Kasumi-1 (cell line): ENCODE results near the gene GPATCH8.

Source experiments
- DNase-seq, 2 experiments: peaks; one replicate each; lab custom pipeline; 2025; lab: John Stamatoyannopoulos, UW

The GPATCH8 gene

GRCh38 chr17:44354582-44355561 lies 148.3 kb downstream of the GPATCH8 start:
- DNase-seq: peak; percentile 14 to 19

DNA sequence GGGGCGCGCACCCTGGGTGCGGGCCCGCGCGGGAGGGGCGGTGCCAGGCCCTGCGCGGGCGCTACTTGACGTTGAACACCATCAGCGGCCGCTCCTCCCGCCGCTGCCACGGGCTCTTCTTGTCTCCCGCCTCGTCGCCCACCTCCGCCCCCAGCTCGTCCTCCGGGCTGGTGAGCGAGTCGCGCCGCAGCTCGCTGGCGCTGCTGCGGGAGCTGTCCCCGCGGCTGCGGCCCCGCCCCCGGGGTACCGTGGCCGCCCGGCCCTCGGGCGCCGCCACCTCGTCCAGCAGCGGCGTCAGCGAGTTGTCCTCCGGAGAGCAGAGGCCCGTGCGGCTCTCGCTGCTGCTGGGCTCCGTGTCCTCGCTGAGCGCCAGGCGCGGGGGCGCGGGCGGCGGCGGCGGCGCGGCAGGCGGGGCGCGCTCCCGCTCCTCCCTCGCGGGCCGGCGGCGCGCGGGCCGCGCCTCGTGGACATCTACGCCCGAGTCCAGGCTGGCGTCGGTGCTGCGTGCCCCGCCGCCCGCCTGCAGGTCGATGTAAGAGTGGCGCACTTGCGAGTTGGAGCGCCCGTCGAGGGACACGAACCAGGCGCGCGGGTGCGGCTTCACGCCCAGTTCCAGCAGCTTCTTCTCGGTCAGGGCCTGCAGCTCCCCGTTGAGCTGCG lies 149.4 kb downstream of the GPATCH8 start:
- DNase-seq: peak; percentile 17 to 20

DNA sequence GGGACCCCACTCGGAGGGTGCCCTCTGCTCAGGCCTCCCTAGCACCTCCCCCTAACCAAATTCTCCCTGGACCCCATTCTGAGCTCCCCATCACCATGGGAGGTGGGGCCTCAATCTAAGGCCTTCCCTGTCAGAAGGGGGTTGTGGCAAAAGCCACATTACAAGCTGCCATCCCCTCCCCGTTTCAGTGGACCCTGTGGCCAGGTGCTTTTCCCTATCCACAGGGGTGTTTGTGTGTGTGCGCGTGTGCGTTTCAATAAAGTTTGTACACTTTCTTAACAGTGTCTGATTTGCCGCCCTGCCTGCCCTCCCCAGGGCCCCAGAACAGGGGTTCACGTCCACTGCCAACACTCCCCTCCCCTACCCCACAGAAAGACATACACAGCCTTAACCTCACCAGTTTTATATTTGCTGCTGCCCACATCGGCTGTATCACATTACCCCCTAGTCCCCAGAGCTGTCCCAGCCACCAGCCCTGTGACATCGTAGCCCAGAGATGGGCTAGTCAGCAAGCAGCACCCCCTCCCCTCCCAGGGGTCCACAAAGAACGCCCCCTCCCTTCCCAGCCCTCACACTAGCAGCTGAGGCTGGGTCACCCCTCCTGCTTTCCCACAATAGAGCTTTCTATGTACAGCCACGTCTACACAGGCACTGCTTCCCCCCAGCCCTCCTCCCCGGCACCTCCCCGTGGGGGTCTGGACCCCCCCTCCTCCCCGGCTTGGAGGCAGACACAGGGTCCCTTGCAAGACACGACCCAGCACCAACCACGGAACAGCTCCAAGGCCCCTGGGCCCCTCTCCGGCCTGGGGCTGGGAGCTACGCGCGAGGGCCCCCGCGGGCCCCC lies 150.2 kb downstream of the GPATCH8 start:
- no peak for DNase-seq

- no peak for DNase-seq
These were observed 151.0 kb downstream of the GPATCH8 start for GRCh38 chr17:44351961-44352827.

GRCh38 chr17:44351464-44351863 lies 151.7 kb downstream of the GPATCH8 start:
- DNase-seq: no peak

DNA sequence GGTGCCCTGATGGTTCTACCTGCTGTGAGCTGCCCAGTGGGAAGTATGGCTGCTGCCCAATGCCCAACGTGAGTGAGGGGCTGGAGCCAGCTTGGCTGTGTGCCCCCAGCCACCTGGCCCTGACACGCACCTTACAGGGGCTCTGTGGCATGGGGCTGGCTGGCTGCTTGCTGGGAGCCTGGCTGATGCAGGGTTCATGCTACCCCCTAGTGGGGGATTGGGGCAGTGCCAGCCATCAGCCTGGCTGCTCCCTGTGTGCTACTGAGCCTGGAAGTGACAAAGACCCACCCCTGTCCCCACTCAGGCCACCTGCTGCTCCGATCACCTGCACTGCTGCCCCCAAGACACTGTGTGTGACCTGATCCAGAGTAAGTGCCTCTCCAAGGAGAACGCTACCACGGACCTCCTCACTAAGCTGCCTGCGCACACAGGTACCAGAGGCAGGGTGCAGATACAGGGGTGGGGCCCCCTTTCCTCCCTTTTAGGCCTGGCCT lies 152.4 kb downstream of the GPATCH8 start:
- DNase-seq: peak; percentile 56 to 63

DNA sequence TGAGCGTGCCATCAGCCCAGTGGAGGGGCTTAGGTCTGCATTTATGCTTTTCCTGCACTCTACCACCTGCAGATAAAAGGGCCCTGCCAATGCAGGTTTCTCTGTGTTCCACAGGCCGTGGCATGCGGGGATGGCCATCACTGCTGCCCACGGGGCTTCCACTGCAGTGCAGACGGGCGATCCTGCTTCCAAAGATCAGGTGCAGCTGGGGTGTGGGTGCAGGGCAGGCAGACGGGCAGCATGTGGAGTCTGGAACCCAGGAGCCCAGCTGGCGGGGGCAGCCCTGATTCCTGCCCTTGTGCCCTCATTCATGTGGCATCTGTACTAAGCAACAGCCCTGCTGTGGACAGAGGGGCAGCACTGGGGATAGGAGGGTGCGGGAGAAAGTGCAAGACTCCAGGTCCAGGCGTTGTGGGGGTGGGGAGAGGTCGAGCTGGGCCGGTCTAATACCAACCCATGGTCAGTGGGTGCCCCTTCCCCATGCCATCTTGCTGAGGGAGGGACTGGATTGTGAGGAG lies 153.6 kb downstream of the GPATCH8 start:
- DNase-seq: no peak

- no peak for DNase-seq
These were observed 154.2 kb downstream of the GPATCH8 start for GRCh38 chr17:44348988-44349364.

DNA sequence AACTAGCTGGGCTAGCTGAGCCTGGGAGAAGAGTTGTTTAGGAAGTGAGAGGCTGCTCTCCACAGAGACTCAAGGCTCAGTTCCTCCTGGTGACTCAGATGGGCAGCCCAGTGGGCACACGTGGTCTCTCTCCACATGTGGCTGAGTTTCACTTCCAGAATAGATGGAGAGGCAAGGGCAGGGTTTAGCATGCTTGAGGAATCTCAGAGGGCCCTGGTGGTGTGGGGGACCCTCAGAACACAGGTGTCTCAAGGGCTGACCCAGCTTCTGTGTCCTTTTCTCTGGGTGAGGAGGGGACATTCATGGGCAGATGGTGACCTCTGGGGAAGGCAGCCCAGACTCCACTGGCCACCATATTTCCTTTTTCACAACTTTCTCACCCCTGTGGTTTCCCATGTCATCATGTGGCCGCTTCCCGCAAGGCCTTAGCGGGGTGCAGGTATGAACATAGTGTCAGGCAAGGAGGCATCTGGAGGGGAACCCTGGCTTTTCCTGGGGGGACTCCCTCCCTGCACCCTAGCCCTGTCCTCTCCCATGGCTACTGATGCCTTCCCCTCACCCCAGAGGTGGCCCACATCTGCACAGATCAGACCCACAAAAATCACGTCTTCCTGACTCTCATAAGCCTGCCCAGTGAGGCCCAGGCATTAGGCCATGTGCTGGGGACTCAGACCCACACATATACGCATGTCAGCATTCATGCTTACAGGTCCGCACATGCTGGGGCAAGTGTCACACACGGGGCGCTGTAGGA lies 154.8 kb downstream of the GPATCH8 start:
- peak; percentile 52 to 53 for DNase-seq
